ENCODE results near the gene SLIT1. TPM values are rescaled to one million over a fixed set of nuclear protein-coding genes. Genes with fewer than 3 reads are reported as not detected.

SLIT1 gene
- total RNA-seq, 1 donor from 2014 or later: under 0.01 TPM

GRCh38 chr10:97176226-97176625, 9.5 kb downstream of the SLIT1 start:
- no peaks in the 10 kb centered on the region for H3K4me1 ChIP-seq (ENCODE audit: control insufficient read depth in 3 of 3, insufficient read depth in 3 of 3, low read length in 3 of 3)

GRCh38 chr10:97175586-97175985, 10.2 kb downstream of the SLIT1 start:
- no peaks in the 10 kb centered on the region for H3K4me1 ChIP-seq (ENCODE audit: control insufficient read depth in 3 of 3, insufficient read depth in 3 of 3, low read length in 3 of 3)
- H3K9ac ChIP-seq (ENCODE audit: low read depth in 1 of 3, low read length in 3 of 3): no peak overlapping the region
- H3K27me3 ChIP-seq (ENCODE audit: control insufficient read depth in 3 of 3, insufficient read depth in 3 of 3, low read length in 3 of 3): peaks cover 0 to 21% (median 14%) of the 10 kb centered on the region in 3 donors
- H3K9me3 ChIP-seq (ENCODE audit: control insufficient read depth in 3 of 3, low read length in 3 of 3): no peaks in the 10 kb centered on the region
- no peaks in the 10 kb centered on the region for H3K36me3 ChIP-seq (ENCODE audit: control insufficient read depth in 3 of 3, insufficient read depth in 3 of 3, low read length in 3 of 3)
- no peak overlapping the region for H3K27ac ChIP-seq (ENCODE audit: low read depth, low read length)
- no peak overlapping the region for H3K4me3 ChIP-seq (ENCODE audit: low read length in 3 of 3)

More at GRCh38 chr10:97176226-97176625, 9.5 kb downstream of the SLIT1 start:
- H3K36me3 ChIP-seq (ENCODE audit: control insufficient read depth in 3 of 3, insufficient read depth in 3 of 3, low read length in 3 of 3): no peaks in the 10 kb centered on the region
- H3K4me3 ChIP-seq (ENCODE audit: low read length in 3 of 3): no peak overlapping the region
- no peak overlapping the region for H3K27ac ChIP-seq (ENCODE audit: low read depth, low read length)
- no peaks in the 10 kb centered on the region for H3K9me3 ChIP-seq (ENCODE audit: control insufficient read depth in 3 of 3, low read length in 3 of 3)
- H3K9ac ChIP-seq (ENCODE audit: low read depth in 1 of 3, low read length in 3 of 3): no peak overlapping the region
- H3K27me3 ChIP-seq (ENCODE audit: control insufficient read depth in 3 of 3, insufficient read depth in 3 of 3, low read length in 3 of 3): peaks cover 0 to 25% (median 14%) of the 10 kb centered on the region in 3 donors

- Histone ChIP-seq H3K27ac (ENCODE audit: low read depth, low read length) (no peak overlapping the region), H3K4me1 (ENCODE audit: control insufficient read depth in 3 of 3, insufficient read depth in 3 of 3, low read length in 3 of 3) (peaks cover 0 to 3% (median 0%) of the 10 kb centered on the region in 3 donors), H3K9me3 (ENCODE audit: control insufficient read depth in 3 of 3, low read length in 3 of 3) (no peaks in the 10 kb centered on the region), H3K36me3 (ENCODE audit: control insufficient read depth in 3 of 3, insufficient read depth in 3 of 3, low read length in 3 of 3) (no peaks in the 10 kb centered on the region), H3K9ac (ENCODE audit: low read depth in 1 of 3, low read length in 3 of 3) (no peak overlapping the region), H3K27me3 (ENCODE audit: control insufficient read depth in 3 of 3, insufficient read depth in 3 of 3, low read length in 3 of 3) (peaks cover 0 to 21% (median 12%) of the 10 kb centered on the region in 3 donors), H3K4me3 (ENCODE audit: low read length in 3 of 3) (no peak overlapping the region)
These were observed 10.8 kb downstream of the SLIT1 start for GRCh38 chr10:97174941-97175340.

- H3K27me3 ChIP-seq (ENCODE audit: control insufficient read depth in 3 of 3, insufficient read depth in 3 of 3, low read length in 3 of 3): peaks cover 0 to 18% (median 12%) of the 10 kb centered on the region in 3 donors
- no peak overlapping the region for H3K4me3 ChIP-seq (ENCODE audit: low read length in 3 of 3)
- H3K9me3 ChIP-seq (ENCODE audit: control insufficient read depth in 3 of 3, low read length in 3 of 3): no peaks in the 10 kb centered on the region
- peaks cover 0 to 3% (median 0%) of the 10 kb centered on the region in 3 donors for H3K4me1 ChIP-seq (ENCODE audit: control insufficient read depth in 3 of 3, insufficient read depth in 3 of 3, low read length in 3 of 3)
- no peak overlapping the region for H3K27ac ChIP-seq (ENCODE audit: low read depth, low read length)
- H3K36me3 ChIP-seq (ENCODE audit: control insufficient read depth in 3 of 3, insufficient read depth in 3 of 3, low read length in 3 of 3): no peaks in the 10 kb centered on the region
- H3K9ac ChIP-seq (ENCODE audit: low read depth in 1 of 3, low read length in 3 of 3): no peak overlapping the region
These were observed 11.4 kb downstream of the SLIT1 start for GRCh38 chr10:97174276-97174775.

- no peaks in the 10 kb centered on the region for H3K9me3 ChIP-seq (ENCODE audit: control insufficient read depth in 3 of 3, low read length in 3 of 3)
- H3K9ac ChIP-seq (ENCODE audit: low read depth in 1 of 3, low read length in 3 of 3): no peak overlapping the region
- H3K4me3 ChIP-seq (ENCODE audit: low read length in 3 of 3): no peak overlapping the region
- no peaks in the 10 kb centered on the region for H3K36me3 ChIP-seq (ENCODE audit: control insufficient read depth in 3 of 3, insufficient read depth in 3 of 3, low read length in 3 of 3)
- H3K27me3 ChIP-seq (ENCODE audit: control insufficient read depth in 3 of 3, insufficient read depth in 3 of 3, low read length in 3 of 3): peaks cover 0 to 9% (median 9%) of the 10 kb centered on the region in 3 donors
- H3K27ac ChIP-seq (ENCODE audit: low read depth, low read length): no peak overlapping the region
- peaks cover 0 to 3% (median 0%) of the 10 kb centered on the region in 3 donors for H3K4me1 ChIP-seq (ENCODE audit: control insufficient read depth in 3 of 3, insufficient read depth in 3 of 3, low read length in 3 of 3)
These were observed 12.7 kb downstream of the SLIT1 start for GRCh38 chr10:97173036-97173435.

GRCh38 chr10:97171001-97171400, 14.8 kb downstream of the SLIT1 start:
- no peak overlapping the region for H3K27ac ChIP-seq (ENCODE audit: low read depth, low read length)
- no peak overlapping the region for H3K4me3 ChIP-seq (ENCODE audit: low read length in 3 of 3)
- H3K4me1 ChIP-seq (ENCODE audit: control insufficient read depth in 3 of 3, insufficient read depth in 3 of 3, low read length in 3 of 3): peaks cover 0 to 3% (median 0%) of the 10 kb centered on the region in 3 donors
- H3K9me3 ChIP-seq (ENCODE audit: control insufficient read depth in 3 of 3, low read length in 3 of 3): no peaks in the 10 kb centered on the region
- no peak overlapping the region for H3K9ac ChIP-seq (ENCODE audit: low read depth in 1 of 3, low read length in 3 of 3)
- H3K27me3 ChIP-seq (ENCODE audit: control insufficient read depth in 3 of 3, insufficient read depth in 3 of 3, low read length in 3 of 3): peaks cover 0 to 2% (median 0%) of the 10 kb centered on the region in 3 donors
- H3K36me3 ChIP-seq (ENCODE audit: control insufficient read depth in 3 of 3, insufficient read depth in 3 of 3, low read length in 3 of 3): no peaks in the 10 kb centered on the region

- Histone ChIP-seq H3K4me3 (ENCODE audit: low read length in 3 of 3) (no peak overlapping the region), H3K9me3 (ENCODE audit: control insufficient read depth in 3 of 3, low read length in 3 of 3) (no peaks in the 10 kb centered on the region), H3K4me1 (ENCODE audit: control insufficient read depth in 3 of 3, insufficient read depth in 3 of 3, low read length in 3 of 3) (peaks cover 0 to 3% (median 0%) of the 10 kb centered on the region in 3 donors), H3K9ac (ENCODE audit: low read depth in 1 of 3, low read length in 3 of 3) (no peak overlapping the region), H3K36me3 (ENCODE audit: control insufficient read depth in 3 of 3, insufficient read depth in 3 of 3, low read length in 3 of 3) (no peaks in the 10 kb centered on the region), H3K27me3 (ENCODE audit: control insufficient read depth in 3 of 3, insufficient read depth in 3 of 3, low read length in 3 of 3) (peaks cover 0 to 2% (median 0%) of the 10 kb centered on the region in 3 donors), H3K27ac (ENCODE audit: low read depth, low read length) (no peak overlapping the region)
These were observed 15.7 kb downstream of the SLIT1 start for GRCh38 chr10:97169911-97170693.

GRCh38 chr10:97169063-97169462, 16.7 kb downstream of the SLIT1 start:
- H3K4me3 ChIP-seq (ENCODE audit: low read length in 3 of 3): no peak overlapping the region
- H3K9ac ChIP-seq (ENCODE audit: low read depth in 1 of 3, low read length in 3 of 3): no peak overlapping the region
- H3K36me3 ChIP-seq (ENCODE audit: control insufficient read depth in 3 of 3, insufficient read depth in 3 of 3, low read length in 3 of 3): no peaks in the 10 kb centered on the region
- H3K27me3 ChIP-seq (ENCODE audit: control insufficient read depth in 3 of 3, insufficient read depth in 3 of 3, low read length in 3 of 3): peaks cover 0 to under 1% (median 0%) of the 10 kb centered on the region in 3 donors
- H3K9me3 ChIP-seq (ENCODE audit: control insufficient read depth in 3 of 3, low read length in 3 of 3): no peaks in the 10 kb centered on the region
- peaks cover 0 to 3% (median 0%) of the 10 kb centered on the region in 3 donors for H3K4me1 ChIP-seq (ENCODE audit: control insufficient read depth in 3 of 3, insufficient read depth in 3 of 3, low read length in 3 of 3)
- H3K27ac ChIP-seq (ENCODE audit: low read depth, low read length): no peak overlapping the region

GRCh38 chr10:97168645-97169044, 17.1 kb downstream of the SLIT1 start:
- H3K27ac ChIP-seq (ENCODE audit: low read depth, low read length): no peak overlapping the region
- H3K4me3 ChIP-seq (ENCODE audit: low read length in 3 of 3): no peak overlapping the region
- H3K27me3 ChIP-seq (ENCODE audit: control insufficient read depth in 3 of 3, insufficient read depth in 3 of 3, low read length in 3 of 3): no peaks in the 10 kb centered on the region
- no peak overlapping the region for H3K9ac ChIP-seq (ENCODE audit: low read depth in 1 of 3, low read length in 3 of 3)
- peaks cover 0 to 3% (median 0%) of the 10 kb centered on the region in 3 donors for H3K4me1 ChIP-seq (ENCODE audit: control insufficient read depth in 3 of 3, insufficient read depth in 3 of 3, low read length in 3 of 3)
- H3K36me3 ChIP-seq (ENCODE audit: control insufficient read depth in 3 of 3, insufficient read depth in 3 of 3, low read length in 3 of 3): no peaks in the 10 kb centered on the region
- no peaks in the 10 kb centered on the region for H3K9me3 ChIP-seq (ENCODE audit: control insufficient read depth in 3 of 3, low read length in 3 of 3)

- Histone ChIP-seq H3K36me3 (ENCODE audit: control insufficient read depth in 3 of 3, insufficient read depth in 3 of 3, low read length in 3 of 3) (no peaks in the 10 kb centered on the region), H3K4me1 (ENCODE audit: control insufficient read depth in 3 of 3, insufficient read depth in 3 of 3, low read length in 3 of 3) (peaks cover 0 to 3% (median 0%) of the 10 kb centered on the region in 3 donors), H3K9ac (ENCODE audit: low read depth in 1 of 3, low read length in 3 of 3) (no peak overlapping the region), H3K27ac (ENCODE audit: low read depth, low read length) (no peak overlapping the region), H3K4me3 (ENCODE audit: low read length in 3 of 3) (no peak overlapping the region), H3K27me3 (ENCODE audit: control insufficient read depth in 3 of 3, insufficient read depth in 3 of 3, low read length in 3 of 3) (no peaks in the 10 kb centered on the region), H3K9me3 (ENCODE audit: control insufficient read depth in 3 of 3, low read length in 3 of 3) (no peaks in the 10 kb centered on the region)
These were observed 20.3 kb downstream of the SLIT1 start for GRCh38 chr10:97165499-97165898.

Measured in skeletal muscle tissue (tissue), 4 donors.